GM19099 (cell line): ENCODE data around the gene NFIX.
A peak's percentile ranks its signal among the peaks of the same experiment; 100 is the strongest.

Experiments
- POLR2A ChIP-seq: IDR thresholded peaks from 3 replicates; pipeline ENCODE4 v1.6.1; 2011; ENCODE audit warnings: low read depth; ENCODE audit not compliant: insufficient read length; ENCODE audit errors: extremely low read depth

NFIX gene

GRCh38 chr19:13094771-13095392, 99.6 kb downstream of the NFIX start:
- no peak for TF ChIP-seq POLR2A

GRCh38 chr19:13095393-13095784, 100.1 kb downstream of the NFIX start:
- TF ChIP-seq POLR2A = no peak

- TF ChIP-seq POLR2A = no peak
Measured at GRCh38 chr19:13095934-13096927, 101.0 kb downstream of the NFIX start.

- TF ChIP-seq POLR2A = no peak
Measured at GRCh38 chr19:13097033-13097462, 101.8 kb downstream of the NFIX start.

- TF ChIP-seq POLR2A = no peak
Measured at GRCh38 chr19:13097463-13098258, 102.4 kb downstream of the NFIX start.

- no peak for TF ChIP-seq POLR2A
Measured at GRCh38 chr19:13098277-13099072, 103.2 kb downstream of the NFIX start.

- TF ChIP-seq POLR2A = peak; percentile 60
Measured at GRCh38 chr19:13099073-13099999, 104.1 kb downstream of the NFIX start.

GRCh38 chr19:13100031-13100588, 104.8 kb downstream of the NFIX start:
- no peak for TF ChIP-seq POLR2A

GRCh38 chr19:13100841-13101589, 105.7 kb downstream of the NFIX start:
- TF ChIP-seq POLR2A = no peak

GRCh38 chr19:13101590-13102415, 106.5 kb downstream of the NFIX start:
- TF ChIP-seq POLR2A = no peak

- no peak for TF ChIP-seq POLR2A
Measured at GRCh38 chr19:13102416-13102665, 107.1 kb downstream of the NFIX start.
